ENCODE measurements around the gene SPINK14.

SPINK14 gene

DNA sequence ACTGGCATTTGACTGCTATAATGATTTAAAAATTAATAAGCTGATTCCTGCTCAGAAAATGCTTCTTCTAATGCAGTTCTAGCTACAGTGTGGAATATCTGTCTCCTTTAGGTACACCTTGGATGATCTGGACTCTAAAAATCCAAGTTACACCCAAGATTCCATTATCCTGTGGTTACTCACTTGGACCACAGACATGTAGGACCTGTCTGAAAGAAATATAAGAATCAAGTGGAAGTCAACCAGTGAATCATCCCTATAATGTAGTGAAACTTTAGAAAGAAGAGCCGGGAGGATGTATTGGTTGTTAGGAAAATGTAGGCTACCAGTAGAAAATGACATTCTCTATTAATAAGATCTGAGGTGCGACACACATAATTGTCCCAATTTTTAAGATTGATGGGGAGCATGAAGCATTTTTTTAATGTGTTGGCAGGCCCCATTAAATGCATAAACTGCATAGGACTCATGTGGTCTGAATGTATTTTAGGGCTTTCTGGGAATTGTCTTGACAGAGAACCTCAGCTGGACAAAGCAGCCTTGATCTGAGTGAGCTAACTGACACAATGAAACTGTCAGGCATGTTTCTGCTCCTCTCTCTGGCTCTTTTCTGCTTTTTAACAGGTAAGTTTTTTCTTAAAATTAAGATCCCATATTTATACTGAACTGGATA lies 34.3 kb downstream of the SPINK14 start, which contains the start of gene SPINK6:
Gene SPINK6 (plus strand): TSS at position 512 of the 673 bp plus-strand sequence. CDS start 55 bp downstream, at position 567.
- DNase-seq: no peak

DNA sequence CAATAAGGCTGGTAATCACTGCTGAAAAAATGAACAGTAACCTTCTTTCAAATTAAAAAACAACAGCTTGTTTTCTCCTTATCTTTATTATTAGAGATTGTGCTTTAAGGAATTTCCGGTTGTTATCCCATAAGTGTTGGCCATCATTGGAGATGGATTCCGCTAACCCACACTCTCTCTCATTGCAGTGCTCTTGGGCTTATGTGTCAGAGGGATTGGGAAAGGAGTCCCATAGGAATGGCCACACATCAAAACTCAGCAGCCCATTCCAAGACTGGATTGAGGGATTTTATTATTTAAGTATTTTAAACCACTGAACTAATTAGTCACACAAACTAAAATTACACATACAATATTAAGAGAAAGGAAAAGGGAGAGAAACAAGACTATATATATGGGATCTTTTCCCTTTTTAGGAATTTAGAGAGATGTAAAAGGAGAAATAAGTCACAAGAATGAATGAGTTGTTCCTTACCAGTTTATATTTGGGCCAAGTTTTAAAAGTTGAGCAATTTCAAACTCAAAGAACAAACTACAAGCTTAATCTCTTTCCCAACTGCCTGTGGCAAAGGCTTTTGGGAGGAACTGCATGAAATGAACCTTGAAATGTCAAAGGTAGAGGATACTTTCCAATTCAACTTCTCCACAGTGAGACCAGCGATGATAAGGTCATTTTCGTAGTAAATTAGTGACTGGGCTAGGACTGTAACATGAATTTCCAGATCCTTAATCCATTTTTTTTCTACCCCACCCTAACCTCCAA lies 36.9 kb downstream of the SPINK14 start:
- no peak for DNase-seq

DNA sequence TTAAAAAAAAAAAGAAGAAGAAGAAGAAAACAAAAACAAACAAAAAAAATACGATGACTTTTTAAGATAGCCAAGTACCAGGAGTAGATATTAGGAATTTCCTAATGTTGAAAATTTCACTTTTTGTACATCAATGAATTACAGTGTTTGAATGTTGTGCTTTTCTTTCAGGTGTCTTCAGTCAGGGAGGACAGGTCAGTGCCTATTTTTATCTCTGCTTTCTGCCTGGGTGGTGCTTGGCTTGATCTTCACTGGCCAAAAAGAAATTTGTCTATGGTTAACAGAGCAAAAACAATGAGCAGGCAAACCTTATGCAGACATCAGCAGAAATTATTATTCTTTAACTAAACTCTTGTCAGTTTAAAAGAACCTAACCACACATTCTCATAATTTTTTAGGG lies 37.5 kb downstream of the SPINK14 start:
- no peak for DNase-seq

DNA sequence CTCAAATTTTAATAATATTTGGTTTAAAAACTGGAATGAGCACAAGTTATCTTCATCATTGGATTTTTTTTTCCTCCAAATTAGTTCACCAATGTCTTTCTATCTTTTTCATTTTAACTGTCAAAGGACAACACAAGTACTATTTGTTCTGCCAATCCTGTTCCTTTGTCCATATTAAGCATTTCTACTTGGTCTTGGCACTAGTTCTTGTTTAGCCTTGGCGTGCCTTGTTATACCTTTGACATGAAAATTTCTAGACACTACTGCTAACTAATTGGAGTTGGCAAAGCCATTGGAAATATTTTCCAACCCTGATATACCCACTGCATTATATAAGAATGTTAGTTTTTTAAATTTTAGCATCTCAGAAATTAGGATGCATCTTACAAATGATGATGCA lies 38.3 kb downstream of the SPINK14 start:
- DNase-seq: no peak

DNA sequence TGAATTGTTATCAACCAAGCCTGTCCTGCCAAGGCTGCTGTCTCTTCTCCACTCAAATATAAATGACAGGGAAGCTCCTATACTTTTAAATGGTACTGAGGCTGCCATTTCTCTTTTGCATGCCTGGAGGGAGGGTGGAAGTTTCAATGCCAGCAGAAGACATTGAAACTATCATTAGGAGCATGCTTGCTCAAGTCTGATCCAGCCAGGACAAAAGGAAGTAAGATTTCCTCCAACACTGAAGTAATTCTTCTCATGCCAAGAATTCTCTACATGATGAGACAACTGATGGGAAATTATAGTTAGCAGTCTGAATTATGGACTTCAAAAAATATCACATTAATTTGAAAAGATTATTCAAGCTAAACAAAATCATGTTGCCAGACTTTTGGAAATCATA lies 39.9 kb downstream of the SPINK14 start:
- no peak for DNase-seq

DNA sequence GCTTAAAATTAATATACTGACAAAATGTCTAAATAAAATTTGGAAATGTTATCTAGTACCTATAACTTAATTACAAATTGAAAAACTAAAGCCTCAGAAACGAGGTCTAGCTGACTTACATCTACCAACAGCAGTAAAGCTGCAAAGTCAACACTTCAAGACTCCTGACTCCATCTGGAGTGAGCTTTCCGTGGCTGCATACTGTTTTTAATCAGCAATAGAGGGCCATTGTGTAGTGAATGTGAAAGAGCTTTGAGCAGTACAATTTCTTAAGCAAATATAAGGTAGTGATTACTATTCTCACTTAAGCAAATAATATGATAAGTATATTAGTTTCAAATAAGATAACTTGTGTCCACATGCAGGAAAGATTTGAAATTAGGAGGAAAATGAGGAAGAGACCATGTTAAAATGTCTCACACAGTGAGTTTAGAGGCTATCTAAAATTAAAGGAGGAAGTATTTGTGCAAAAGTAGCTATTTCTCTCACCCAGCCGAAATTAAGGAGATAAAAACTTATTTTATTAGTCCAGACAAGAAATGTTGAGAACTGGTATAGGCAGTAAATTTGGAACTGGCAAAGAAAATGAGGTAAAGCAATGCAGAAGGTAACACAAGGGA lies 40.9 kb downstream of the SPINK14 start:
- DNase-seq: no peak

DNA sequence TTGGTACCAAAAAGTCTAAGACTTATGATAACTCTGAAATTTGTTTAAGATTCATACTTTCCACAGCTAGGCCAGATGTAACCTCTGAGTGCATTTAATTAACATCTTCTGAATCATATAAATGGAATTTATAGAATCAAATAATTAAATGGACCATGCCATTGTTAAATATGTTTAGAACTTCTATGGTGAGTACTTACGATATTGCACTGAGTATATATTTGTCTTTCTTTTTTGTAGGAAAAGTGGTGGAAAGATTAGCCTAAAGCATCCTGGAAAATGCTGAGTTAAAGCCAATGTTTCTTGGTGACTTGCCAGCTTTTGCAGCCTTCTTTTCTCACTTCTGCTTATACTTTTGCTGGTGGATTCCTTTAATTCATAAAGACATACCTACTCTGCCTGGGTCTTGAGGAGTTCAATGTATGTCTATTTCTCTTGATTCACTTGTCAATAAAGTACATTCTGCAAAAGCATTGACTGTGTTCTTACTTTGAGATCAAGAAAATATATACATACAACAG lies 46.4 kb downstream of the SPINK14 start:
- DNase-seq: no peak

DNA sequence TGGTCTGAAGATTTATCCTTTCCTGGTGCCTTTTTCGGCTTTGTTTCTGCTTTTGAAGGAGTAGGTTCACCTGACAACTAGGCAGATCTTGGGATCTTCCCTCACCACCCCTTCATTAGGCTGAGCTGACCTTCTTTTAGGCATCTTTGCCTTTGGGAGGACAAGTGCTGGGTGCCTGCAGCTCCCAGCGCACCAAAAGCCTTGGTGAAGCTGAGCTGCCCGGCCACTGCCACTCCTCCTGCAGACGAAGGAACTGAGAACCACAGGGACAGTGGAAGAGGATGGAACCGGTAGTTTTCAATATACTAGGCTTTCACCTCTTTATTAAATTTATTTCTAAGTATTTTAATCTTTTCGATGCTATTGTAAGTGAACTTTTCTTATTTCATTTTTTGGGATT lies 53.2 kb downstream of the SPINK14 start:
- DNase-seq: no peak

DNA sequence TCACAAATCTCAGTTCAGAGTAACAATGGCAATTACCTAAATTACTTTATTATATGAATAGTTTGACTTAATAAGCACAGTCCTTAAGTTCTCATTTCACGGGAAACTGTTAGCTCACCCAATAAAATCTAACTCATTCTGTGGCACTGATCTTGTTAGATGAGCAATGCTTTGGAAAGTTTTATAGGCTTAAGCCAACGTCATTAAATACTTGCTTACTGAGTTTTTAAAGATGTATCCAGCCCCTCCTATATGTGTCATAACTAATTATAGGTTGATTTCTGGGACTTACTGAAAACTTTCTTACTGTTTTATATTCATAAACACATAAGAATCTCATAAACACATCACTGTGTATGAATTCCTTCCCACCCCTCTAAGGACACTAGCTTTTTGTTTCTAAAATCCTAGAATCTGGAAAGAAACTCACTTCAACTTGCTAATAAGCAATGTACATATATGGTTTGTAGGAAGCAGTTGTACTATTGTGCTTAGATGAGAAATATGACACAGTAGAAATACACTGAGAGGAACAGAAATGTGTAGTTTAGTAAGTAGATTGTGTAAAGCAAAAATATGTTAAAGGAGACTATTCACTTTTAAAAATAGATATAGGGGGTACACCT lies 55.9 kb downstream of the SPINK14 start:
- no peak for DNase-seq

All from hematopoietic multipotent progenitor cell treated with erythropoietin and hydrocortisone succinate and interleukin-3 and kit ligand, for 4 days (in vitro differentiated cells).